HepG2 (cell line): Measurements from ENCODE around the gene CELF2. TPM values are rescaled to one million over a fixed set of nuclear protein-coding genes. Genes with fewer than 3 reads are reported as not detected.

Experiments
- ATAC-seq: fragments of 200-7000 bp; cut with Tn5 transposase; 3 replicates; pipeline ENCODE4 v1.9.1; 2020; ENCODE audit warnings: mild to moderate bottlenecking, moderate library complexity
- BruUV-seq: library from RNA; stranded (reverse); fragments of 400-500 nt; replicated peaks from 2 replicates; lab custom pipeline; 2021; lab: Mats Ljungman, UMichigan
- CTCF ChIA-PET: fragments of 300-600 bp; formaldehyde crosslinking; extraction: SDS; loops from one replicate; lab custom pipeline; 2021; ENCODE audit warnings: low total read pairs, inconsistent platforms, low intra/inter-chr PET ratio; lab: Yijun Ruan, JAX
- POLR2A ChIA-PET: fragments of 350-600 bp; sonication (Branson Sonifier 250); formaldehyde crosslinking; loops from one replicate; lab custom pipeline; 2020; ENCODE audit warnings: antibody characterized with exemption, inconsistent platforms; lab: Yijun Ruan, JAX
- DNase-seq: peaks from one replicate; pipeline ENCODE4 v3.0.0-alpha.2; 2015; ENCODE audit warnings: low spot score
- FAIRE-seq: peaks from 3 replicates; lab custom pipeline; 2011; peaks lifted over from hg19 to GRCh38; lab: Jason Lieb, UNC
- H2AFZ ChIP-seq: one replicate; pipeline ENCODE4 v1.6.1; 2011; ENCODE audit warnings: low read length, inconsistent platforms
- H3K27ac ChIP-seq: fragments of 300-600 bp; 3 replicates; pipeline ENCODE4 v1.8.0; 2011; ENCODE audit warnings: mixed run types, mild to moderate bottlenecking, mixed read lengths, low read length, inconsistent platforms; ENCODE audit not compliant: insufficient read depth; ENCODE audit errors: extremely low read length
- H3K27me3 ChIP-seq, 2 experiments: fragments of 200-600 bp in 1 of 2; 2 replicates in 1 of 2; 3 replicates in 1 of 2; pipeline versions ENCODE4 v1.6.0 to v1.8.0; 2011; ENCODE audit warnings: low read length in 2 of 2, mild to moderate bottlenecking in 2 of 2, moderate library complexity in 2 of 2, inconsistent platforms in 1 of 2; ENCODE audit not compliant: insufficient read depth in 2 of 2, control insufficient read depth in 1 of 2
- H3K36me3 ChIP-seq, 2 experiments: fragments of 200-600 bp in 1 of 2; replicated peaks in 1 of 2; 2 replicates in 1 of 2; 3 replicates in 1 of 2; pipeline versions ENCODE4 v1.5.1 to v1.8.0; 2011; ENCODE audit warnings: low read length in 2 of 2, inconsistent platforms in 1 of 2; ENCODE audit not compliant: insufficient read depth in 2 of 2, control insufficient read depth in 1 of 2
- H3K4me1 ChIP-seq: 2 replicates; pipeline ENCODE4 v1.5.1; 2012; ENCODE audit warnings: low read length, inconsistent platforms; ENCODE audit not compliant: insufficient read depth
- H3K4me2 ChIP-seq: 2 replicates; pipeline ENCODE4 v1.6.0; 2011; ENCODE audit warnings: low read depth, low read length, inconsistent platforms
- H3K4me3 ChIP-seq, 3 experiments: fragments of 200-600 bp in 1 of 3; sonication (generic), shearing (Covaris generic) in 1 of 3; replicated peaks in 1 of 3; 2 replicates each; pipeline ENCODE4 v1.5.1; 2011 to 2016; ENCODE audit warnings: low read length in 3 of 3, inconsistent platforms in 2 of 3, low read depth in 2 of 3, mild to moderate bottlenecking in 2 of 3, control low read depth in 1 of 3, mixed read lengths in 1 of 3; ENCODE audit not compliant: insufficient read depth in 1 of 3
- H3K79me2 ChIP-seq: one replicate; pipeline ENCODE4 v1.6.1; 2011; ENCODE audit warnings: low read length, inconsistent platforms; ENCODE audit not compliant: insufficient read depth
- H3K9ac ChIP-seq: 2 replicates; pipeline ENCODE4 v1.6.0; 2011; ENCODE audit warnings: mild to moderate bottlenecking, low read depth, low read length, inconsistent platforms; ENCODE audit not compliant: insufficient read depth
- H3K9me3 ChIP-seq: 2 replicates; pipeline ENCODE4 v1.5.1; 2012; ENCODE audit warnings: mild to moderate bottlenecking, low read length
- H4K20me1 ChIP-seq: 2 replicates; pipeline ENCODE4 v1.6.0; 2011; ENCODE audit warnings: inconsistent platforms, mild to moderate bottlenecking, low read length, moderate library complexity; ENCODE audit not compliant: insufficient read depth
- ADNP ChIP-seq: sonication (generic); formaldehyde crosslinking; IDR thresholded peaks from 2 replicates; pipeline ENCODE4 v1.4.0; 2020; ENCODE audit warnings: missing genetic modification reagents
- ATAD3A ChIP-seq: sonication (generic); formaldehyde crosslinking; IDR thresholded peaks from 2 replicates; pipeline ENCODE4 v1.4.0; 2020; ENCODE audit warnings: missing genetic modification reagents
- ELF1 ChIP-seq: sonication (generic); formaldehyde crosslinking; IDR thresholded peaks from 2 replicates; pipeline ENCODE4 v1.4.0; 2020; ENCODE audit warnings: missing genetic modification reagents
- GTF3A ChIP-seq: sonication (generic); formaldehyde crosslinking; conservative IDR thresholded peaks from 2 replicates; pipeline ENCODE4 v1.4.0; 2020; ENCODE audit warnings: mild to moderate bottlenecking, missing genetic modification reagents
- MAZ ChIP-seq, 2 experiments: sonication (generic) in 1 of 2; formaldehyde crosslinking in 1 of 2; IDR thresholded peaks; 2 replicates each; pipeline versions ENCODE4 v1.5.0 to v1.6.1; 2012 to 2020; ENCODE audit warnings: low read depth in 2 of 2, mild to moderate bottlenecking in 2 of 2, borderline replicate concordance in 1 of 2, improper control_type of control experiment in 1 of 2, low read length in 1 of 2, missing genetic modification reagents in 1 of 2, moderate library complexity in 1 of 2
- MLLT10 ChIP-seq: sonication (generic); formaldehyde crosslinking; IDR thresholded peaks from 2 replicates; pipeline ENCODE4 v1.4.0; 2020; ENCODE audit warnings: missing genetic modification reagents
- NFYC ChIP-seq: IDR thresholded peaks from 2 replicates; pipeline ENCODE4 v1.6.1; 2016; ENCODE audit warnings: missing genetic modification reagents, missing compliant biosample characterization
- REL ChIP-seq: sonication (generic); formaldehyde crosslinking; conservative IDR thresholded peaks from 2 replicates; pipeline ENCODE4 v1.8.0; 2022; ENCODE audit warnings: mild to moderate bottlenecking, missing genetic modification reagents, moderate library complexity
- SMYD3 ChIP-seq: sonication (generic); formaldehyde crosslinking; IDR thresholded peaks from 2 replicates; pipeline ENCODE4 v1.8.1; 2023; ENCODE audit warnings: mild to moderate bottlenecking, missing genetic modification reagents
- ZNF367 ChIP-seq: sonication (generic); formaldehyde crosslinking; IDR thresholded peaks from 2 replicates; pipeline ENCODE4 v1.4.0; 2020; ENCODE audit warnings: missing genetic modification reagents, borderline replicate concordance
- ZNF788 ChIP-seq: sonication (generic); formaldehyde crosslinking; IDR thresholded peaks from 2 replicates; pipeline ENCODE4 v1.5.0; 2020; ENCODE audit warnings: mild to moderate bottlenecking, missing genetic modification reagents, borderline replicate concordance
- WGBS: methylation state at CpG from one replicate; pipeline ENCODE4 v1.1.6; 2017; ENCODE audit warnings: low lambda C conversion rate; 5-methylcytosine and 5-hydroxymethylcytosine counted together
- in situ Hi-C: cut with HindIII; loops from 2 replicates; pipeline ENCODE4 v1.10.0; 2017; ENCODE audit warnings: low pct_unique_long_range_greater_than_20kb; ENCODE audit not compliant: extremely low pct_ligation_motif_present
- intact Hi-C: fragments of 100-400 bp; cut with micrococcal nuclease; formaldehyde crosslinking; loops from one replicate; pipeline ENCODE4 v1.10.0; 2022; ENCODE audit not compliant: unreplicated experiment
- polyA plus RNA-seq, 8 experiments: library from polyadenylated mRNA; depleted of rRNA in 3 of 8; stranded (reverse) in 7 of 8; unstranded in 1 of 8; fragments of >200 nt; fragmentation: Illumina TruSeq in 4 of 8; extraction: Trizol in 4 of 8; gene quantifications; 2 replicates each; pipeline versions ENCODE4 v1.2.1 to v1.2.3, GENCODE V29; 2011 to 2016; ENCODE audit warnings: low read depth in 4 of 8, missing spikeins in 1 of 8, mixed read lengths in 1 of 8; ENCODE audit not compliant: insufficient read depth in 1 of 8
- total RNA-seq, 5 experiments: library from RNA; depleted of rRNA; stranded (reverse); fragments of >200 nt; fragmentation: Illumina TruSeq; extraction: Trizol; gene quantifications; 2 replicates each; pipeline ENCODE4 v1.2.3, GENCODE V29; 2016; ENCODE audit warnings: low read depth in 1 of 5
- TF ChIP-seq, protein P1 (sequence below): sonication (generic); formaldehyde crosslinking; IDR thresholded peaks from 2 replicates; pipeline ENCODE4 v1.8.1; 2023; ENCODE audit warnings: mild to moderate bottlenecking, inconsistent platforms, moderate library complexity, missing genetic modification reagents, borderline replicate concordance
- TF ChIP-seq, protein P2 (sequence below): sonication (generic); formaldehyde crosslinking; conservative IDR thresholded peaks from 2 replicates; pipeline ENCODE4 v1.4.0; 2020; ENCODE audit warnings: missing genetic modification reagents

Gene CELF2
- total and polyA plus RNA-seq, 2 of the 13 experiments (the other 11 are each of a cell fraction or from before 2014, with no cell fraction given) = not detected

GRCh38 chr10:11209830-11210181 lies 192.1 kb downstream of the CELF2 start (continued):
- TF ChIP-seq, protein P1, sequence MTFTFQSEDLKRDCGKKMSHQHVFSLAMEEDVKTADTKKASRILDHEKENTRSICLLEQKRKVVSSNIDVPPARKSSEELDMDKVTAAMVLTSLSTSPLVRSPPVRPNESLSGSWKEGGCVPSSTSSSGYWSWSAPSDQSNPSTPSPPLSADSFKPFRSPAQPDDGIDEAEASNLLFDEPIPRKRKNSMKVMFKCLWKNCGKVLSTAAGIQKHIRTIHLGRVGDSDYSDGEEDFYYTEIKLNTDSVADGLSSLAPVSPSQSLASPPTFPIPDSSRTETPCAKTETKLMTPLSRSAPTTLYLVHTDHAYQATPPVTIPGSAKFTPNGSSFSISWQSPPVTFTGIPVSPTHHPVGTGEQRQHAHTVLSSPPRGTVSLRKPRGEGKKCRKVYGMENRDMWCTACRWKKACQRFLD (CRISPR knock-in tag) = no peak
- no peak for TF ChIP-seq REL (CRISPR knock-in tag)

GRCh38 chr10:11210211-11210922 lies 192.7 kb downstream of the CELF2 start:
- in situ Hi-C loops = no loop called here
- no peak for ATAC-seq

More at GRCh38 chr10:11210211-11210922, 192.7 kb downstream of the CELF2 start:
- WGBS = 24% methylated on average over 13 of the region's 13 CpGs
- CTCF ChIA-PET = no interaction called here
- intact Hi-C loops = no loop called here
- H3K27me3 ChIP-seq = peaks cover 0 to 28% of the 10 kb centered on the region in 2 experiments; a peak in 2 of 5 replicates
- H3K4me2 ChIP-seq = no peak overlapping the region
- DNase-seq = no peak
- BruUV-seq = no TSS peak
- no peaks in the 10 kb centered on the region for H3K9me3 ChIP-seq
- no peaks in the 10 kb centered on the region for H3K4me1 ChIP-seq
- no peak overlapping the region for H3K4me3 ChIP-seq
- H3K79me2 ChIP-seq = no peaks in the 10 kb centered on the region
- FAIRE-seq = no peak
- no peak overlapping the region for H2AFZ ChIP-seq
- H3K36me3 ChIP-seq = no peaks in the 10 kb centered on the region
- POLR2A ChIA-PET = no interaction called here
- H4K20me1 ChIP-seq = no peaks in the 10 kb centered on the region; the same call in 1 of the 2 replicates
- TF ChIP-seq GTF3A (CRISPR knock-in tag) = no peak
- TF ChIP-seq ZNF367 (CRISPR knock-in tag) = no peak
- TF ChIP-seq ELF1 = no peak
- TF ChIP-seq ZNF788 (CRISPR knock-in tag) = no peak
- TF ChIP-seq, protein P2, sequence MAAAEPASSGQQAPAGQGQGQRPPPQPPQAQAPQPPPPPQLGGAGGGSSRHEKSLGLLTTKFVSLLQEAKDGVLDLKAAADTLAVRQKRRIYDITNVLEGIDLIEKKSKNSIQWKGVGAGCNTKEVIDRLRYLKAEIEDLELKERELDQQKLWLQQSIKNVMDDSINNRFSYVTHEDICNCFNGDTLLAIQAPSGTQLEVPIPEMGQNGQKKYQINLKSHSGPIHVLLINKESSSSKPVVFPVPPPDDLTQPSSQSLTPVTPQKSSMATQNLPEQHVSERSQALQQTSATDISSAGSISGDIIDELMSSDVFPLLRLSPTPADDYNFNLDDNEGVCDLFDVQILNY (CRISPR knock-in tag) = no peak
- no peak for TF ChIP-seq MLLT10 (CRISPR knock-in tag)
- no peak for TF ChIP-seq ATAD3A (CRISPR knock-in tag)
- TF ChIP-seq SMYD3 (CRISPR knock-in tag) = no peak
- no peak for TF ChIP-seq NFYC
- TF ChIP-seq ADNP (CRISPR knock-in tag) = no peak
- TF ChIP-seq MAZ (IDR thresholded peaks at IDR 0.05; ENCODE audit: borderline replicate concordance, low read depth, low read length) = no peak
- no peak for TF ChIP-seq MAZ (CRISPR knock-in tag; IDR thresholded peaks at IDR 0.05; ENCODE audit: low read depth)
- H3K9ac ChIP-seq = no peak overlapping the region
- H3K27ac ChIP-seq = no peak overlapping the region
